Left ventricle myocardium inferior (tissue), 1 donor: ENCODE results near the gene CAMK1D. TPM values are rescaled to one million over a fixed set of nuclear protein-coding genes. Genes with fewer than 3 reads are reported as not detected.

Source experiments
- DNase-seq: peaks from one replicate; pipeline ENCODE4 v3.0.0-alpha.2; 2020
- H3K27ac ChIP-seq: fragments of 200-600 bp; replicated peaks from 2 replicates; pipeline ENCODE4 v1.8.0; 2021
- H3K27me3 ChIP-seq: fragments of 200-600 bp; 2 replicates; pipeline ENCODE4 v1.8.0; 2021; ENCODE audit warnings: low read depth
- H3K36me3 ChIP-seq: fragments of 200-600 bp; 2 replicates; pipeline ENCODE4 v1.8.0; 2021
- H3K4me1 ChIP-seq: fragments of 200-600 bp; 2 replicates; pipeline ENCODE4 v1.8.0; 2021
- H3K4me3 ChIP-seq: fragments of 200-600 bp; 2 replicates; pipeline ENCODE4 v1.8.0; 2021; ENCODE audit warnings: mild to moderate bottlenecking, moderate library complexity
- H3K9me3 ChIP-seq: fragments of 200-600 bp; replicated peaks from 2 replicates; pipeline ENCODE4 v1.8.0; 2021
- intact Hi-C: fragments of 100-400 bp; cut with micrococcal nuclease; formaldehyde crosslinking; loops from one replicate; pipeline ENCODE4 v1.11.0; 2022
- total RNA-seq: library from RNA; stranded (reverse); fragmentation: NEBNext Ultra II Directional; extraction: Animal tissue kit (Norgen Biotek cat#: 25700); gene quantifications from one replicate; pipeline ENCODE4 v1.2.1, GENCODE V29; 2021
- TF ChIP-seq, protein P1 (sequence below): fragments of 200-600 bp; IDR thresholded peaks from 2 replicates; pipeline ENCODE4 v1.8.0; 2021; ENCODE audit warnings: antibody characterized with exemption, mild to moderate bottlenecking, borderline replicate concordance
- donor health status: DM: no; HTN: yes; CAD: no; lungs with severe emphysema.

Gene CAMK1D
- total RNA-seq, 1 donor from 2014 or later, result 2.5 TPM

DNA sequence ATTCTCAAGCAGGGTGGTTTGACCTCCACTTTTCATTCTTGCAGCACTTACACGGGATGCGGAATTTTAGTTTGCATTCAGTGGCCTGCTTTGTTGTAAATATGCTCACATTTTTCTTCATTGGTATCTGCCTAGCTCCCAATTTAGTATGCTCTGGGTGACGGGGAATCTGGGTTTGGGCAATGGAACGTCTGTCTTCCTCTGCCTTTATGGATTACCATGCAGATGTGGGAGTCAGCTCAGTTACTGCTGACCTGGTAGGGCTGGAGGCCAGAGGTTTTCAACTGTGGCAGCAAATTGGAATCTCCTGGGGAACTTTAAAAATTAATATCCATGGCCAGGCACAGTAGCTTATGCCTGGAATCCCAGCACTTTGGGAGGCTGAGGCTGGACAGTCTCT is 161.6 kb downstream of the CAMK1D start:
- no peak for DNase-seq
- no peaks in the 10 kb centered on the region for H3K9me3 ChIP-seq
- no peak overlapping the region for H3K4me3 ChIP-seq
- H3K27me3 ChIP-seq, result no peaks in the 10 kb centered on the region
- no peaks in the 10 kb centered on the region for H3K4me1 ChIP-seq
- H3K36me3 ChIP-seq, result no peaks in the 10 kb centered on the region
- TF ChIP-seq, protein P1, sequence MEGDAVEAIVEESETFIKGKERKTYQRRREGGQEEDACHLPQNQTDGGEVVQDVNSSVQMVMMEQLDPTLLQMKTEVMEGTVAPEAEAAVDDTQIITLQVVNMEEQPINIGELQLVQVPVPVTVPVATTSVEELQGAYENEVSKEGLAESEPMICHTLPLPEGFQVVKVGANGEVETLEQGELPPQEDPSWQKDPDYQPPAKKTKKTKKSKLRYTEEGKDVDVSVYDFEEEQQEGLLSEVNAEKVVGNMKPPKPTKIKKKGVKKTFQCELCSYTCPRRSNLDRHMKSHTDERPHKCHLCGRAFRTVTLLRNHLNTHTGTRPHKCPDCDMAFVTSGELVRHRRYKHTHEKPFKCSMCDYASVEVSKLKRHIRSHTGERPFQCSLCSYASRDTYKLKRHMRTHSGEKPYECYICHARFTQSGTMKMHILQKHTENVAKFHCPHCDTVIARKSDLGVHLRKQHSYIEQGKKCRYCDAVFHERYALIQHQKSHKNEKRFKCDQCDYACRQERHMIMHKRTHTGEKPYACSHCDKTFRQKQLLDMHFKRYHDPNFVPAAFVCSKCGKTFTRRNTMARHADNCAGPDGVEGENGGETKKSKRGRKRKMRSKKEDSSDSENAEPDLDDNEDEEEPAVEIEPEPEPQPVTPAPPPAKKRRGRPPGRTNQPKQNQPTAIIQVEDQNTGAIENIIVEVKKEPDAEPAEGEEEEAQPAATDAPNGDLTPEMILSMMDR, result no peak
- intact Hi-C loops, result no loop called here
- no peak overlapping the region for H3K27ac ChIP-seq

GRCh38 chr10:12511651-12512050 is 162.3 kb downstream of the CAMK1D start:
- TF ChIP-seq, protein P1, result no peak
- DNase-seq, result no peak
- intact Hi-C loops, result no loop called here

GRCh38 chr10:12512332-12513002 is 163.1 kb downstream of the CAMK1D start:
- TF ChIP-seq, protein P1, result no peak
- Histone ChIP-seq H3K36me3 (no peaks in the 10 kb centered on the region), H3K9me3 (no peaks in the 10 kb centered on the region), H3K27ac (no peak overlapping the region), H3K4me1 (no peaks in the 10 kb centered on the region), H3K27me3 (no peaks in the 10 kb centered on the region), H3K4me3 (no peak overlapping the region)
- DNase-seq, result no peak
- intact Hi-C loops, result no loop called here

More at GRCh38 chr10:12511651-12512050, 162.3 kb downstream of the CAMK1D start:
- Histone ChIP-seq H3K9me3 (no peaks in the 10 kb centered on the region), H3K4me3 (no peak overlapping the region), H3K27ac (no peak overlapping the region), H3K27me3 (no peaks in the 10 kb centered on the region), H3K4me1 (no peaks in the 10 kb centered on the region), H3K36me3 (no peaks in the 10 kb centered on the region)

DNA sequence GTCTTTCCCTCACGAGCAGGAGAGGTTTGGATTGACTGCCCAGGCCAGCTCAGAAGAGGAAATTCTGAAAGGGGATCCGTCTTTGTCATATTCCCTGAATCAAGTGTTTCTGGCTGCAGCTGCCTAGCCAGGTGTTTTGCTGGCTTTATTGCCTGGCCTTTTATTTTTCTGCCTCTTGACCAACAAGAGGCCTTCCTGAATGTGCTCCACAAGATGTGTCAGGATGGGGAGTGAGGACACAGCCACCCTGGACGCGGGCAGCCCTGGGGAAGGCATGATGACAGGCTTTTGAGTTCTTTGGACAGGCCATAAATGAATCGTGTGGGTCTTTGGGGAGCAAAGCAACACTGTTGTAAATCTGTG is 163.6 kb downstream of the CAMK1D start:
- Histone ChIP-seq H3K27ac (no peak overlapping the region), H3K27me3 (no peaks in the 10 kb centered on the region), H3K36me3 (no peaks in the 10 kb centered on the region), H3K4me1 (no peaks in the 10 kb centered on the region), H3K4me3 (no peak overlapping the region), H3K9me3 (peaks cover 5% of the 10 kb centered on the region)
- TF ChIP-seq, protein P1, result no peak
- intact Hi-C loops, result no loop called here
- DNase-seq, result no peak

- DNase-seq, result no peak
- H3K9me3 ChIP-seq, result peaks cover 7% of the 10 kb centered on the region
- intact Hi-C loops, result no loop called here
- no peak overlapping the region for H3K4me3 ChIP-seq
- H3K36me3 ChIP-seq, result no peaks in the 10 kb centered on the region
- TF ChIP-seq, protein P1, result no peak
- H3K27me3 ChIP-seq, result no peaks in the 10 kb centered on the region
- H3K27ac ChIP-seq, result no peak overlapping the region
- H3K4me1 ChIP-seq, result no peaks in the 10 kb centered on the region
These were observed 164.7 kb downstream of the CAMK1D start for GRCh38 chr10:12513775-12514673.
